Spleen (tissue), 11 donors: ENCODE data around the gene IQSEC1. TPM values are rescaled to one million over a fixed set of nuclear protein-coding genes. Genes with fewer than 3 reads are reported as not detected.
A peak's percentile ranks its signal among the peaks of the same experiment; 100 is the strongest.

ENCODE experiments used
- DNase-seq: peaks from one replicate; pipeline ENCODE4 v3.0.0-alpha.2; 2020
- H3K27ac ChIP-seq, 8 donors: fragments of 200-600 bp; sonication (generic) in 7 of 8; 1 replicate in 4 of 8; 2 replicates in 4 of 8; pipeline versions ENCODE4 v1.5.0 to v1.8.0; 2016 to 2021; ENCODE audit warnings: inconsistent platforms in 4 of 8, mild to moderate bottlenecking in 4 of 8, moderate library complexity in 1 of 8
- H3K27me3 ChIP-seq, 7 donors: fragments of 200-600 bp; sonication (generic) in 6 of 7; replicated peaks in 1 of 7; 1 replicate in 4 of 7; 2 replicates in 3 of 7; pipeline versions ENCODE4 v1.5.0 to v1.8.0; 2016 to 2021; ENCODE audit warnings: inconsistent platforms in 3 of 7, mild to moderate bottlenecking in 1 of 7
- H3K36me3 ChIP-seq, 6 donors: fragments of 200-600 bp; sonication (generic) in 5 of 6; 1 replicate in 4 of 6; 2 replicates in 2 of 6; pipeline versions ENCODE4 v1.5.0 to v1.8.0; 2016 to 2021; ENCODE audit warnings: inconsistent platforms in 2 of 6
- H3K4me1 ChIP-seq, 6 donors: fragments of 200-600 bp; sonication (generic) in 5 of 6; 1 replicate in 3 of 6; 2 replicates in 3 of 6; pipeline versions ENCODE4 v1.5.0 to v1.8.0; 2016 to 2021; ENCODE audit warnings: inconsistent platforms in 3 of 6
- H3K4me3 ChIP-seq, 8 donors: fragments of 200-600 bp; sonication (generic) in 7 of 8; 1 replicate in 4 of 8; 2 replicates in 4 of 8; pipeline versions ENCODE4 v1.5.0 to v1.8.0; 2016 to 2021; ENCODE audit warnings: inconsistent platforms in 4 of 8, mild to moderate bottlenecking in 4 of 8, moderate library complexity in 2 of 8
- H3K9me3 ChIP-seq, 8 donors: fragments of 200-600 bp; sonication (generic) in 7 of 8; 1 replicate in 4 of 8; 2 replicates in 4 of 8; pipeline versions ENCODE4 v1.5.0 to v1.8.0; 2016 to 2021; ENCODE audit warnings: inconsistent platforms in 4 of 8
- POLR2A ChIP-seq, 3 donors: fragments of 450-650 bp; IDR thresholded peaks; one replicate each; pipeline ENCODE4 v1.5.1; 2017; ENCODE audit warnings: antibody characterized with exemption in 3 of 3, mild to moderate bottlenecking in 1 of 3
- POLR2AphosphoS5 ChIP-seq, 3 donors: sonication (generic); formaldehyde crosslinking; IDR thresholded peaks; one replicate each; pipeline ENCODE4 v1.5.1; 2017; ENCODE audit warnings: antibody characterized with exemption in 3 of 3
- WGBS, 5 donors: extraction: QIAGEN DNeasy Blood & Tissue Kit in 3 of 5; methylation state at CpG; one replicate each; pipeline versions ENCODE4 v1.1.5 to v1.1.7; 2013 to 2018; 5-methylcytosine and 5-hydroxymethylcytosine counted together
- intact Hi-C: fragments of 100-400 bp; cut with DNase I; formaldehyde crosslinking; loops from one replicate; pipeline ENCODE4 v1.15.0; 2023; ENCODE audit warnings: low total_unique reads
- polyA plus RNA-seq, 3 donors: library from polyadenylated mRNA; stranded (reverse); fragments of 200-250 nt; gene quantifications; one replicate each; pipeline ENCODE4 v1.2.1, GENCODE V29; 2013
- total RNA-seq, 7 donors: library from RNA; depleted of rRNA in 3 of 7; stranded (reverse); fragments of >200 nt in 3 of 7; fragmentation: NEBNext Ultra II Directional in 4 of 7; extraction: Animal tissue kit (Norgen Biotek cat#: 25700) in 4 of 7; gene quantifications; one replicate each; pipeline versions ENCODE4 v1.1.0 to v1.2.1, GENCODE V29; 2016 to 2021
- TF ChIP-seq, protein P1 (sequence below), 11 experiments: fragments of 200-600 bp in 7 of 11; fragments of 450-650 bp in 4 of 11; sonication (generic) in 4 of 11; IDR thresholded peaks in 8 of 11; conservative IDR thresholded peaks in 3 of 11; 1 replicate in 7 of 11; 2 replicates in 4 of 11; pipeline versions ENCODE4 v1.4.0 to v1.8.0; 2016 to 2021; ENCODE audit warnings: antibody characterized with exemption in 11 of 11, inconsistent platforms in 4 of 11, mild to moderate bottlenecking in 1 of 11
- donor health status: healthy with polysubstance abuse.
- donor health status: DM: no; HTN: no; CAD: no; lungs with moderate emphysema.
- donor health status: DM: no; HTN: no; CAD: no.
- donor health status: Bipolar disorder and iron deficiency.
- donor health status: healthy.
- donor health status: DM: no; HTN: no; CAD: no.
- donor health status: DM: yes; HTN: yes; CAD: no.

IQSEC1 gene
- total and polyA plus RNA-seq, 10 donors, result 23.0 to 170 (median 116) TPM

DNA sequence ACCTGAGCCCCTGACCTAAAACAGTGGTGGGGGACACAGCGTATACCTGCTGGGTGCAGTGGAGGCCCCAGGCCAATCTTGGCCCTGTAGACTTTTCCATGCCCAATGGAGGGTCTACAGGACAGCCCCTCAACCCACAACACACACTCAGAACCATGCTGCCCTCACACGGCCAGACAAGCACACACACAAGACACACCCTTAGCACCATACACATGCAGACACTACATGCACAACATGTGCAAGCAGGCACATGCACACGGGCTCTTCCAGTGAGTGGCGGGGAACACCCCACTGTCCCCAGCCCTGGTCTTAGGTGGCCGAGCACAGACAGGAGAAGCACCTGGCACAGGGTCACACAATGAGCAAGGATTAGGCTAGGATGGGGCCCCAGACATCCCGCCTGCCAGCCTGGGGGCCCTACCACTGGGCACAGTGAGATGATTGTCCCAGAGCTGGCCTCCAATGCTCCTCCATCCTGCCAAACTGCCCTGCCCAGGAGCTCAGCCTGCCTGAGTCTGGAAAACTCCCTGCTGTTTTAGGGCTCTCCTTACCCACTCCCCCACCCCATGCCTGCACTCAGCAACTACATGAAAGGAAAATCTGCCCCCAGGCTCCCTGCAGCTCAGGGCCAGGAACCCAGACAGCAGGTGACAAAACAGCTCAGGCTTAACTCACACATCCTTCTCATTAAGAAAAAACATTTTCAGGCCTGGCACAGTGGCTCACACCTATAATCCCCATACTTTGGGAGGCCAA lies 15.8 kb downstream of the IQSEC1 start:
- DNase-seq, result no peak
- H3K4me1 ChIP-seq, result peaks cover 0 to 21% (median 0%) of the 10 kb centered on the region in 6 donors
- no peaks in the 10 kb centered on the region for H3K9me3 ChIP-seq
- H3K4me3 ChIP-seq, result no peak overlapping the region
- H3K36me3 ChIP-seq, result no peaks in the 10 kb centered on the region
- 90 to 100% (median 94%) methylated on average over 3 to 6 of the region's 6 CpGs for WGBS, 5 donors
- no peak for TF ChIP-seq POLR2A (IDR thresholded peaks at IDR 0.05)
- TF ChIP-seq POLR2AphosphoS5 (IDR thresholded peaks at IDR 0.05), result no peak
- TF ChIP-seq, protein P1, sequence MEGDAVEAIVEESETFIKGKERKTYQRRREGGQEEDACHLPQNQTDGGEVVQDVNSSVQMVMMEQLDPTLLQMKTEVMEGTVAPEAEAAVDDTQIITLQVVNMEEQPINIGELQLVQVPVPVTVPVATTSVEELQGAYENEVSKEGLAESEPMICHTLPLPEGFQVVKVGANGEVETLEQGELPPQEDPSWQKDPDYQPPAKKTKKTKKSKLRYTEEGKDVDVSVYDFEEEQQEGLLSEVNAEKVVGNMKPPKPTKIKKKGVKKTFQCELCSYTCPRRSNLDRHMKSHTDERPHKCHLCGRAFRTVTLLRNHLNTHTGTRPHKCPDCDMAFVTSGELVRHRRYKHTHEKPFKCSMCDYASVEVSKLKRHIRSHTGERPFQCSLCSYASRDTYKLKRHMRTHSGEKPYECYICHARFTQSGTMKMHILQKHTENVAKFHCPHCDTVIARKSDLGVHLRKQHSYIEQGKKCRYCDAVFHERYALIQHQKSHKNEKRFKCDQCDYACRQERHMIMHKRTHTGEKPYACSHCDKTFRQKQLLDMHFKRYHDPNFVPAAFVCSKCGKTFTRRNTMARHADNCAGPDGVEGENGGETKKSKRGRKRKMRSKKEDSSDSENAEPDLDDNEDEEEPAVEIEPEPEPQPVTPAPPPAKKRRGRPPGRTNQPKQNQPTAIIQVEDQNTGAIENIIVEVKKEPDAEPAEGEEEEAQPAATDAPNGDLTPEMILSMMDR (IDR thresholded peaks at IDR 0.05 in 8 of 11, conservative IDR thresholded peaks at IDR 0.05 in 3 of 11), result no peak
- no peak overlapping the region for H3K27ac ChIP-seq
- intact Hi-C loops, result no loop called here
- H3K27me3 ChIP-seq, result no peaks in the 10 kb centered on the region

DNA sequence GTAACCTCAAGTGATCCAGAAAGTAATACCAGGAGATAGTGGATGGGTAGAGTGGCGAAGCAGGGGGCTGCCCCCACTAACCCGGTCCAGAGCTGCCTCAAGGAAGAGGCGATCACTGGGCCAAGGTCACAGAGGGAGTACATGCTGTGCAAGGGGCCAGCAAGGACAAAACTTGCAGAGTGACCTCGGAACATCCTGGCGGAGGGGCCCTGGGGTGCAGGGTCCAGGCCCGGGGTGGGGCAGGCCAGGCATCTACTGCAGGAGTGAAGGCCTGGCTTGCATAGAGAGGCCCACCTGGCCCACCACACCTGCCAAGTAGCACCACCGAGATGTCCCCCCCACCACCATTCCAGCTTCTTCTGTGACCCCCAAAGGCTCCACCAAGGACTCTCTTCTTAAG lies 17.6 kb downstream of the IQSEC1 start:
- Histone ChIP-seq H3K27ac (no peak overlapping the region), H3K9me3 (no peaks in the 10 kb centered on the region), H3K4me1 (peaks cover 0 to 31% (median 6%) of the 10 kb centered on the region in 6 donors), H3K27me3 (no peaks in the 10 kb centered on the region), H3K4me3 (no peak overlapping the region), H3K36me3 (no peaks in the 10 kb centered on the region)
- 68 to 88% (median 82%) methylated on average over 7 of the region's 7 CpGs for WGBS, 5 donors
- TF ChIP-seq, protein P1 (IDR thresholded peaks at IDR 0.05 in 8 of 11, conservative IDR thresholded peaks at IDR 0.05 in 3 of 11), result no peak
- TF ChIP-seq POLR2A (IDR thresholded peaks at IDR 0.05) (no peak), POLR2AphosphoS5 (IDR thresholded peaks at IDR 0.05) (no peak)
- DNase-seq, result no peak
- intact Hi-C loops, result no loop called here

GRCh38 chr3:13054341-13055285 lies 18.6 kb downstream of the IQSEC1 start:
- Histone ChIP-seq H3K27me3 (no peaks in the 10 kb centered on the region), H3K27ac (no peak overlapping the region), H3K4me1 (peaks cover 0 to 41% (median 6%) of the 10 kb centered on the region in 6 donors), H3K4me3 (no peak overlapping the region), H3K36me3 (no peaks in the 10 kb centered on the region), H3K9me3 (no peaks in the 10 kb centered on the region)
- TF ChIP-seq POLR2AphosphoS5 (IDR thresholded peaks at IDR 0.05) (peak in 1 of 3 donors; percentile 10), POLR2A (IDR thresholded peaks at IDR 0.05) (no peak)
- intact Hi-C loops, result no loop called here
- WGBS, 5 donors, result 85 to 93% (median 85%) methylated on average over 9 to 31 of the region's 31 CpGs
- DNase-seq, result no peak

GRCh38 chr3:13053893-13054292 lies 19.3 kb downstream of the IQSEC1 start:
- no peak for DNase-seq
- Histone ChIP-seq H3K4me1 (peaks cover 0 to 48% (median 6%) of the 10 kb centered on the region in 6 donors), H3K4me3 (no peak overlapping the region), H3K27ac (no peak overlapping the region), H3K9me3 (no peaks in the 10 kb centered on the region), H3K36me3 (no peaks in the 10 kb centered on the region), H3K27me3 (no peaks in the 10 kb centered on the region)
- intact Hi-C loops, result no loop called here
- 92 to 95% (median 94%) methylated on average over 11 to 12 of the region's 12 CpGs for WGBS, 5 donors
- TF ChIP-seq, protein P1 (IDR thresholded peaks at IDR 0.05 in 8 of 11, conservative IDR thresholded peaks at IDR 0.05 in 3 of 11), result no peak
